ENCODE data around the gene FANCC. TPM values are rescaled to one million over a fixed set of nuclear protein-coding genes. Genes with fewer than 3 reads are reported as not detected.

FANCC gene
- total RNA-seq, 1 experiment from 2014 or later = 19.4 TPM

- RAD21 ChIA-PET (ENCODE audit: low non-redundant PET in 1 of 2, low total read pairs in 2 of 2, uncharacterized antibody in 2 of 2, unreplicated experiment in 2 of 2) = no interaction called here
- Histone ChIP-seq H3K9ac (ENCODE audit: low read length) (no peak overlapping the region), H3K79me2 (ENCODE audit: insufficient read depth, low read length) (no peaks in the 10 kb centered on the region), H2AFZ (ENCODE audit: low read depth, low read length, poor library complexity, severe bottlenecking) (no peak overlapping the region), H3K4me2 (ENCODE audit: low read length) (no peak overlapping the region), H4K20me1 (ENCODE audit: insufficient read depth) (no peaks in the 10 kb centered on the region), H3K36me3 (ENCODE audit: control insufficient read depth in 1 of 2, insufficient read depth in 2 of 2, low read length in 2 of 2) (no peaks in the 10 kb centered on the region), H3K27me3 (ENCODE audit: insufficient read depth, low read length) (no peaks in the 10 kb centered on the region), H3K9me2 (ENCODE audit: insufficient read depth) (no peaks in the 10 kb centered on the region), H3K27ac (ENCODE audit: low read depth, low read length) (no peak overlapping the region), H3K9me3 (ENCODE audit: control insufficient read depth in 1 of 2, insufficient read depth in 1 of 2, low read depth in 1 of 2, low read length in 2 of 2) (no peaks in the 10 kb centered on the region), H3K4me3 (replicated peaks in 1 of 2; ENCODE audit: low read depth in 1 of 2, low read length in 2 of 2) (no peak overlapping the region), H3K4me1 (ENCODE audit: control insufficient read depth in 1 of 2, insufficient read depth in 2 of 2, low read length in 2 of 2) (no peaks in the 10 kb centered on the region)
- BruUV-seq (replicated peaks) = no TSS peak
- CTCF ChIA-PET = interaction anchor here (1.0 kb wide), 1 partner anchor 18 kb away, joined by 3 read pairs; no protein-coding TSS in a partner anchor
- DNase-seq (ENCODE audit: low read depth, low spot score) (no peak), ATAC-seq (no peak)
- intact Hi-C loops (cut with micrococcal nuclease) = no loop called here
- POLR2A ChIA-PET = no interaction called here
- TF ChIP-seq REST (IDR thresholded peaks at IDR 0.05; ENCODE audit: low read depth) (no peak), ATF3 (IDR thresholded peaks at IDR 0.05) (no peak), YY1 (IDR thresholded peaks at IDR 0.05; ENCODE audit: extremely low read depth, insufficient replicate concordance, low read depth, low read length) (no peak), EZH2 (IDR thresholded peaks at IDR 0.05) (no peak), SP1 (IDR thresholded peaks at IDR 0.05; ENCODE audit: low read depth) (no peak), EGR1 (IDR thresholded peaks at IDR 0.05; ENCODE audit: low read depth) (no peak), ZNF274 (IDR thresholded peaks at IDR 0.05; ENCODE audit: low read depth, low read length) (no peak), EZH2phosphoT487 (IDR thresholded peaks at IDR 0.05; ENCODE audit: borderline replicate concordance) (no peak)
These were observed 131.6 kb downstream of the FANCC start for GRCh38 chr9:95185956-95186355.
